Mononuclear cell (primary cell): ENCODE measurements around the gene HIVEP3. TPM values are rescaled to one million over a fixed set of nuclear protein-coding genes. Genes with fewer than 3 reads are reported as not detected.

Experiments
- H3K27me3 ChIP-seq: 2 replicates; pipeline ENCODE4 v1.6.0; 2011; ENCODE audit warnings: low read length, control low read depth; ENCODE audit not compliant: insufficient read depth
- H3K4me1 ChIP-seq: 2 replicates; pipeline ENCODE4 v1.5.1; 2011; ENCODE audit warnings: mild to moderate bottlenecking, low read length, control low read depth; ENCODE audit not compliant: insufficient read depth
- H3K4me3 ChIP-seq: 2 replicates; pipeline ENCODE4 v1.5.1; 2011; ENCODE audit warnings: mild to moderate bottlenecking, low read length, moderate library complexity
- H3K9me3 ChIP-seq: 2 replicates; pipeline ENCODE4 v1.5.1; 2011; ENCODE audit warnings: low read depth, mild to moderate bottlenecking, control low read depth, low read length
- total RNA-seq: library from RNA; depleted of rRNA; stranded (reverse); fragments of >200 nt; gene quantifications from one replicate; pipeline ENCODE4 v1.2.3, GENCODE V29; 2012

Gene HIVEP3
- total RNA-seq, 1 donor = 3.9 TPM

DNA sequence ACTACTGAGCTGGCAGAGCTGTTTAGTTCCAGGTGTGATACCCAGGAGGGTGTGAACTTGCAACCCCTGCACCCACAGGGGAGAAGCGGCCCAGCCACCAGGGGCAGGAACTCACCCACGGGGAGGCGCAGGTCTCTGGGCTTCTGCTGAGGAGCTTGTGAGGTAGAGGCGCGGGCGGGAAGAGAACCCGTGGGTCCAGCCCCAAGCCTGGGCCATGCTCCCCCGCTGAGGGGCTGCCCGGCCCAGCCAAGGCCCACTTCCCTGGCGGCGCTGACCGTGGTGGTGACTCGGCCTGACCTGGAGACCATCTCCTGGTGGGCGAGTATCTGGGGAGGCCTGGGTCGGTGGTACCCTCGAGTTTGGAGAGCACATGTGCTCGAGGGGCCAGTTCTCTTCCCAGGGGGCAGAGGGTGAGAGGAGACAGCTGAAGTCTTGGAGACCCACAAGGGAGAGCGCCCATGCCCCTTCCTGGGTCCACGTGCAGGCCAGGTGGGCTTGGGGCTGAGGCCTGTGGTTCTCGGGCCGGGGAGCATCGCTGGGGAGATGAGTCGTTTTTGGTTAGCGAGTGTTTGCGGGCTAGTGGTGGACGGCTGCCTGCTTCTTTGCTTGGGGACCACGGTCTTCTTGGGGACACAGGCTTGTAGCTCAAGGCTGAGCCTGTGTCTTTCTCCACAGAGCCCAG lies 405.9 kb downstream of the HIVEP3 start:
- Histone ChIP-seq H3K9me3 (no peaks in the 10 kb centered on the region), H3K4me3 (no peak overlapping the region), H3K27me3 (no peaks in the 10 kb centered on the region), H3K4me1 (peaks cover 13% of the 10 kb centered on the region)

DNA sequence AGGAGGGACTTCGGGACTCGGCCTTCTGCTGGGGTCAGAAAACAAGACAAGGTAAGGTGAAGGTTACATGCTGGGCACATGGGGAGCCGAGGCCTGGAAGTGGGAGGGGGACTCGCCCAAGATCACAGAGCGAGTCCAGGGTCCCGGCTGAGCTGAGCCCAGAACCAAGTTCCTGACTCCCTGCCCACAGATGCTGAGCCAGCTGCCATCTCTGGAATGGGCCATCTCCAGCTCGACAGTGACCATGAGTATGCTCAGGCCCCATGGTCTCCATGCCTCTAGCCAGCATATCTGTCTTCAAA lies 407.5 kb downstream of the HIVEP3 start:
- Histone ChIP-seq H3K9me3 (no peaks in the 10 kb centered on the region), H3K4me1 (peaks cover 4% of the 10 kb centered on the region), H3K27me3 (no peaks in the 10 kb centered on the region), H3K4me3 (no peak overlapping the region)

- Histone ChIP-seq H3K4me3 (no peak overlapping the region), H3K4me1 (no peaks in the 10 kb centered on the region), H3K9me3 (no peaks in the 10 kb centered on the region)
These were observed 408.0 kb downstream of the HIVEP3 start for GRCh38 chr1:41510531-41511238.

DNA sequence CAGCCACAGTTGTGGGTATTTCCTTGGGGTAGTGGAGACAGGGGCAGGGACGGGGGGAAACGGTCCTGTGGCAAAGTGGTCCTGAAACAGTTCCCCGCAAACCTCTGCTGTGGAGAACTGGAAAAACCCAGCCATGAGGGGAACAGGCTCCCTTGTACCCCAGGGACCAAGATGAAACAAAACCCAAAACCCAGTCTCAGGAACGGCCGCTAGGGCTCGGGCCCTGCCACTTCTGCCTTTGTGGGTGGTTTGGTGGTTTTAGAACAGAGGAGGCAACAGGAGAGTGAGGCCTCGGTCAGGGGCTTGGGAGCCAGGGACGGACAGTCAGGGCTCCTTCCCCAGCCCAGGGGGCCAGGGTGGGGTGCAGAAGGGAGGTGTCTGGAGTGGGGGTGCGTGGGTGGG lies 409.5 kb downstream of the HIVEP3 start:
- Histone ChIP-seq H3K27me3 (no peaks in the 10 kb centered on the region), H3K4me3 (no peak overlapping the region), H3K9me3 (no peaks in the 10 kb centered on the region), H3K4me1 (no peaks in the 10 kb centered on the region)

More at GRCh38 chr1:41510531-41511238, 408.0 kb downstream of the HIVEP3 start:
- no peaks in the 10 kb centered on the region for H3K27me3 ChIP-seq

DNA sequence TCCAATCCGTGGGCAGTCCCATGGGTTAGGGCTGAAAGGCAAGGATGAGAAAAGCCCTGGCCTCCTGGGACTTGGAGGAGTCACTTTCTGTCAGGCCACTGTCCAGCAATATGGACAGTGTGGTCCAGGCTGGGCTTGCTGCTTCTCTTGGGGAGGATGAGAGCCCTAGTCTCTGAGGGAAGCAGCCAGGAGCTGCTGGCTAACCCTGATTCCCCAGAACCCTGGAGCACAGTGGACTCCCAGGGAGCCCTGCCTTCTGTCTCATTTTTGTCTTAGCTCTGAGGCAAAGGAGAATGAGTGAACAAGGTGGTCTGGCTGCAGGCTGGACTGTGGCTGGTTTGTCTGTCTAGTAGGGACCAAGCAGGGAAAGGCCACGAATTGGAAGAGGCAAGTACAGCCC lies 410.4 kb downstream of the HIVEP3 start:
- Histone ChIP-seq H3K9me3 (no peaks in the 10 kb centered on the region), H3K4me1 (no peaks in the 10 kb centered on the region), H3K4me3 (no peak overlapping the region), H3K27me3 (no peaks in the 10 kb centered on the region)

DNA sequence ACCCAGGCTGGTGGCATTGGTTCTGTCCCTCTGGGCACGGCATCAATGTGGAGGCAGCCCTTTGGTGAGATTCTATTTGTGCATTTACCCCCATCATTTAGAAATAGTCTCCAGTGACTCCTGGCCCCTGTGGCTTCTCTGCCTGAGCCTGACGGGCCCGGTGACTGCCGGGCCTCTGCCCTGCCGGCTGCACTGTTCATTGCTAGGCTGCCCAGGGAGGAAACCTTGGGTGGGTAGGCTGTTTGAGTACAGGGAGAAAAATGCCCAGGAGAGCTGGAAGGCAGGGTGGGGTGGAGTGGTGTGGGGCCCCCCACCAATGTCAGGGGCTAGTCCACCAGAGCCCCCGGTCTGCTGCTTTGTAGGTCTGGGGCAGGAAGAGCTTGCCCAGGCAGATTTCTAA lies 410.9 kb downstream of the HIVEP3 start:
- H3K4me1 ChIP-seq = no peaks in the 10 kb centered on the region
- H3K9me3 ChIP-seq = no peaks in the 10 kb centered on the region
- no peak overlapping the region for H3K4me3 ChIP-seq
- H3K27me3 ChIP-seq = no peaks in the 10 kb centered on the region

- Histone ChIP-seq H3K4me3 (no peak overlapping the region), H3K9me3 (no peaks in the 10 kb centered on the region), H3K27me3 (no peaks in the 10 kb centered on the region), H3K4me1 (no peaks in the 10 kb centered on the region)
These were observed 411.5 kb downstream of the HIVEP3 start for GRCh38 chr1:41507110-41507720.

- Histone ChIP-seq H3K9me3 (no peaks in the 10 kb centered on the region), H3K27me3 (no peaks in the 10 kb centered on the region), H3K4me1 (no peaks in the 10 kb centered on the region), H3K4me3 (no peak overlapping the region)
These were observed 414.3 kb downstream of the HIVEP3 start for GRCh38 chr1:41504114-41505035.

- H3K27me3 ChIP-seq = no peaks in the 10 kb centered on the region
- no peak overlapping the region for H3K4me3 ChIP-seq
- H3K4me1 ChIP-seq = no peaks in the 10 kb centered on the region
- no peaks in the 10 kb centered on the region for H3K9me3 ChIP-seq
These were observed 415.1 kb downstream of the HIVEP3 start for GRCh38 chr1:41503538-41504113.

GRCh38 chr1:41502912-41503311 lies 415.8 kb downstream of the HIVEP3 start:
- H3K4me3 ChIP-seq = no peak overlapping the region
- no peaks in the 10 kb centered on the region for H3K4me1 ChIP-seq
- H3K27me3 ChIP-seq = no peaks in the 10 kb centered on the region
- H3K9me3 ChIP-seq = no peaks in the 10 kb centered on the region

DNA sequence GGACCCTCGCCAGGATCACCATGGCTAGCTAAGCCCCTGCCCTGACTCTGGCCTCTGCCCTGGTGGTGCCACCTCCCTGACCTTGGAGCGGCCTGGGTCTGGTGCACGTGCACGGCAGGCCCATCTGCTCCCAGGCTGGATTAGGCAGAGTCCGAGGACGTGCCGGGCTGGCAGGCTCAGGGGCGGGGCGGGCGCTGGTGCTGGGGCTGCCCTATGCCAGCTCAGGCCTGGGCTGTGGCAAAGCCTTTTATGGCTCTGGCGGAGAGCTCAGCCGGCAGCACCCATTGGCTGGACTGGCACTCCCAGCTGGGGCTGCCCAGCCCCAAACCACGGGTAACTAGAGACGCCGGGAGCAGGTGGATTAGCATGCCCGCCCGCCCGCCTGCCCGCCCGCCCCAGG lies 417.1 kb downstream of the HIVEP3 start:
- no peaks in the 10 kb centered on the region for H3K9me3 ChIP-seq
- H3K4me3 ChIP-seq = no peak overlapping the region
- H3K27me3 ChIP-seq = no peaks in the 10 kb centered on the region
- peaks cover under 1% of the 10 kb centered on the region for H3K4me1 ChIP-seq

DNA sequence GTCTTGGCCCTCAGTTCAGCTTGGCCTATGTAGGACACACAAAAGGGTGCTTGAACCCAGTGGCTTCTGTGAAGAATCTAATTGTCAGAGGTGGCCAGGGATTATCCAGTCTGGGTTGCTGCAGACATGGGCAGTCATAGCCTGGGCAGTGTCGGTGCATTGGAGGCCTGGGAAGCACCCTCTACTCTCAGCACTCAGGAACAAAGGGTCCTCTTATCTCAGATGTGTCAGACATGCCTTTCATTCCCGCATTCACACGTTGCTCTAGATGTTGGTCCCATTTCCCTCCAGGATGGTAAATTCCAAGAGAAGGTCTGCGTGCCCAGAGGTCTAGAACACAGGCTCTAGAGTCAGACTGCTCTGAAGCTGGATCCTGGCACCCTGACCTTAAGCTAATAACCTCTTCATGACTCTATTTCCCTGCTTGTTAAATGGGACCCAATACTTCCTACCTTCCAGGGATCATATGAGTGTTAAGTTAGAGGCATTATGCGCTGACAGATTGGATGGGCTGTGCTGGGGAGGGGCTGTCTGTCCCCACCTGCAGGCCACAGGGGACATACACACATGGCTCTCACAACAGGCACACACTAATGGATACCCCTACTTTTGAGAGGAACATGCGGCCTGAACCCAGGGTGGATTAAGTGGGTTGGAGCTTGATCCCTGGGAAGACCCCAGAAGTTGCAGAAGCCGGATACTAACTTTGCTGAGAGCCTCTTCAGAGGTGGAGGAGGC lies 417.8 kb downstream of the HIVEP3 start:
- Histone ChIP-seq H3K9me3 (no peaks in the 10 kb centered on the region), H3K27me3 (peaks cover 2% of the 10 kb centered on the region), H3K4me3 (no peak overlapping the region)

GRCh38 chr1:41500378-41500777 lies 418.3 kb downstream of the HIVEP3 start:
- peaks cover 7% of the 10 kb centered on the region for H3K27me3 ChIP-seq
- no peak overlapping the region for H3K4me3 ChIP-seq
- no peaks in the 10 kb centered on the region for H3K9me3 ChIP-seq
- H3K4me1 ChIP-seq = peaks cover 12% of the 10 kb centered on the region

More for the DNA sequence above, 417.8 kb downstream of the HIVEP3 start:
- peaks cover 7% of the 10 kb centered on the region for H3K4me1 ChIP-seq

GRCh38 chr1:41499591-41499990 lies 419.1 kb downstream of the HIVEP3 start:
- H3K9me3 ChIP-seq = no peaks in the 10 kb centered on the region
- peaks cover 9% of the 10 kb centered on the region for H3K27me3 ChIP-seq
- H3K4me1 ChIP-seq = peaks cover 12% of the 10 kb centered on the region
- no peak overlapping the region for H3K4me3 ChIP-seq
